PC-9 (cell line): ENCODE results near the gene MSMO1. TPM values are rescaled to one million over a fixed set of nuclear protein-coding genes. Genes with fewer than 3 reads are reported as not detected.

Experiments used
- BruUV-seq: library from RNA; stranded (reverse); fragments of 400-500 nt; replicated peaks from 2 replicates; lab custom pipeline; 2021; lab: Mats Ljungman, UMichigan
- CTCF ChIA-PET: fragments of 300-600 bp; sonication (Branson Sonifier 250); formaldehyde crosslinking; loops from one replicate; lab custom pipeline; 2022; ENCODE audit warnings: antibody characterized with exemption; lab: Charles Lee
- POLR2A ChIA-PET: fragments of 300-600 bp; sonication (Branson Sonifier 250); formaldehyde crosslinking; loops from one replicate; lab custom pipeline; 2022; ENCODE audit warnings: antibody characterized with exemption; ENCODE audit not compliant: unreplicated experiment; lab: Charles Lee
- DNase-seq, 2 experiments: peaks; one replicate each; pipeline versions ENCODE4 v3.0.0 to v3.0.0-alpha.2; 2015 to 2022; ENCODE audit warnings: mixed read lengths in 1 of 2
- H2AFZ ChIP-seq: fragments of 200-600 bp; sonication (generic); 2 replicates; pipeline ENCODE4 v1.8.1; 2017; ENCODE audit warnings: antibody characterized with exemption
- H3F3A ChIP-seq: fragments of 200-600 bp; sonication (generic); 2 replicates; pipeline ENCODE4 v1.8.1; 2017; ENCODE audit warnings: antibody characterized with exemption, mild to moderate bottlenecking, low read depth; ENCODE audit not compliant: insufficient read depth
- H3K27ac ChIP-seq: fragments of 200-600 bp; sonication (generic); 2 replicates; pipeline ENCODE4 v1.6.1; 2016; ENCODE audit warnings: mixed run types
- H3K27me3 ChIP-seq: fragments of 200-600 bp; sonication (generic); 2 replicates; pipeline ENCODE4 v1.6.1; 2016; ENCODE audit warnings: low read depth, mixed run types; ENCODE audit not compliant: insufficient read depth
- H3K36me3 ChIP-seq: fragments of 200-600 bp; sonication (generic); 2 replicates; pipeline ENCODE4 v1.6.1; 2016; ENCODE audit warnings: low read depth, mixed run types
- H3K4me1 ChIP-seq: fragments of 200-600 bp; sonication (generic); replicated peaks from 2 replicates; pipeline ENCODE4 v1.6.1; 2016; ENCODE audit warnings: mixed run types; ENCODE audit not compliant: insufficient read depth
- H3K4me2 ChIP-seq: fragments of 200-600 bp; sonication (generic); 2 replicates; pipeline ENCODE4 v1.6.1; 2017; ENCODE audit warnings: mixed run types
- H3K4me3 ChIP-seq: fragments of 200-600 bp; sonication (generic); 2 replicates; pipeline ENCODE4 v1.6.1; 2016; ENCODE audit warnings: mixed run types
- H3K79me2 ChIP-seq: fragments of 200-600 bp; sonication (generic); 2 replicates; pipeline ENCODE4 v1.6.1; 2017; ENCODE audit warnings: low read depth, mixed run types
- H3K9me2 ChIP-seq: fragments of 200-600 bp; sonication (generic); 2 replicates; pipeline ENCODE4 v1.8.1; 2017; ENCODE audit warnings: mild to moderate bottlenecking; ENCODE audit not compliant: insufficient read depth
- H3K9me3 ChIP-seq: fragments of 200-600 bp; sonication (generic); 2 replicates; pipeline ENCODE4 v1.8.1; 2016; ENCODE audit warnings: low read depth; ENCODE audit not compliant: insufficient read depth
- H4K20me1 ChIP-seq: fragments of 200-600 bp; sonication (generic); 2 replicates; pipeline ENCODE4 v1.8.1; 2017; ENCODE audit not compliant: insufficient read depth
- EZH2 ChIP-seq: fragments of 200-600 bp; sonication (generic); IDR thresholded peaks from 2 replicates; pipeline ENCODE4 v1.8.0; 2017; ENCODE audit warnings: antibody characterized with exemption, low read depth
- intact Hi-C: fragments of 100-400 bp; cut with micrococcal nuclease; formaldehyde crosslinking; loops from one replicate; pipeline ENCODE4 v1.10.0; 2022; ENCODE audit not compliant: unreplicated experiment
- total RNA-seq: library from RNA; stranded (reverse); gene quantifications from 2 replicates; pipeline ENCODE4 v1.2.3, GENCODE V29; 2021
- TF ChIP-seq, protein P1 (sequence below): fragments of 200-600 bp; sonication (generic); conservative IDR thresholded peaks from 2 replicates; pipeline ENCODE4 v1.6.1; 2017; ENCODE audit warnings: mixed run types, antibody characterized with exemption, mild to moderate bottlenecking, moderate library complexity

The MSMO1 gene
- total RNA-seq, 1 experiment from 2014 or later: 117 TPM

DNA sequence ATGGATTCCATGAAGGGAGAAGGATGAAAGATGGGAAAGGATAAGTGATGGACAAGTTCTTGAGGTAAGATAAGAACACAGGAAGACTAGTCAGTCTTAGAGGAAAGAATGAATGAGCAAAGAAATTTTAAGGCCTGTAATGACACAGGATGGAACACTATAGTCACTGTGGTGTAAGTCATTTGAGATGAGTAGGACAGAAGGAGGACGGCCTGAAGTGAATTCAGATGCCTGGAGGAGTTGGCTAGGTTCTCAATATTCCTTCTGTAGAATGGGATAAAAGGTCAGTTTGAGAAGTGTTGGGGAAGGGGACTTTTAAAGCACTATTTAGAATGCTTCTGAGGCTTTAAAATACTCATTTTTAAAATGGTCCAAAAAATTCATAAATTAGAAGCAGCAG lies 3.9 kb downstream of the MSMO1 start:
- no TSS peak for BruUV-seq
- peaks cover 47% of the 10 kb centered on the region for H4K20me1 ChIP-seq

DNA sequence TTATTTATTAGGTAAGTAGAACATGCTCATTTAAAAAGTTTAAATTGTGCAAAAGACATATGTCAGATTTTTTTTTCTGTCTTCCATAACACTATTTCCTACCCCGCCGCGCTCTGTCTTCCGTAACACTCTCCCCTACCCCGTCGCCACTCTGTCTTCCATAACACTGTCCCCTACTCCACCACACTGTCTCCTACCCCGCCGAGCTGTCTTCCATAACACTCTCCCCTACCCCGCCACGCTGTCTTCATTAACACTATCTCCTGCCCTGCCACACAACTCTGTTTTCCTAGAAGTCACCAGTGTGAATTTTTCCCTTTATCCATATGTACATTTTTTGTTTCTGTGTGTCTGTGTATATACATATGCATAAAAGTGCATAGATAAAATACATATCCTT lies 4.4 kb downstream of the MSMO1 start:
- Histone ChIP-seq H2AFZ (no peak overlapping the region), H3K4me3 (peak overlapping the region; percentile 24; the same call in 1 of the 2 replicates), H3K9me2 (no peaks in the 10 kb centered on the region), H3K27me3 (no peaks in the 10 kb centered on the region), H3K4me2 (peak overlapping the region; percentile 98; the same call in 1 of the 2 replicates), H4K20me1 (peaks cover 47% of the 10 kb centered on the region), H3F3A (peaks cover 3% of the 10 kb centered on the region; the same call in 1 of the 2 replicates), H3K4me1 (peaks cover 32% of the 10 kb centered on the region), H3K9me3 (no peaks in the 10 kb centered on the region), H3K36me3 (peaks cover 19% of the 10 kb centered on the region; the same call in 1 of the 2 replicates), H3K79me2 (peaks cover 81% of the 10 kb centered on the region), H3K27ac (no peak overlapping the region)
- intact Hi-C loops: no loop called here
- BruUV-seq: no TSS peak
- ChIA-PET POLR2A (interaction anchor here (0.6 kb wide), 1 partner anchor 30 kb away, joined by 3 read pairs; no protein-coding TSS in a partner anchor), CTCF (no interaction called here)
- no peak for DNase-seq
- TF ChIP-seq, protein P1, sequence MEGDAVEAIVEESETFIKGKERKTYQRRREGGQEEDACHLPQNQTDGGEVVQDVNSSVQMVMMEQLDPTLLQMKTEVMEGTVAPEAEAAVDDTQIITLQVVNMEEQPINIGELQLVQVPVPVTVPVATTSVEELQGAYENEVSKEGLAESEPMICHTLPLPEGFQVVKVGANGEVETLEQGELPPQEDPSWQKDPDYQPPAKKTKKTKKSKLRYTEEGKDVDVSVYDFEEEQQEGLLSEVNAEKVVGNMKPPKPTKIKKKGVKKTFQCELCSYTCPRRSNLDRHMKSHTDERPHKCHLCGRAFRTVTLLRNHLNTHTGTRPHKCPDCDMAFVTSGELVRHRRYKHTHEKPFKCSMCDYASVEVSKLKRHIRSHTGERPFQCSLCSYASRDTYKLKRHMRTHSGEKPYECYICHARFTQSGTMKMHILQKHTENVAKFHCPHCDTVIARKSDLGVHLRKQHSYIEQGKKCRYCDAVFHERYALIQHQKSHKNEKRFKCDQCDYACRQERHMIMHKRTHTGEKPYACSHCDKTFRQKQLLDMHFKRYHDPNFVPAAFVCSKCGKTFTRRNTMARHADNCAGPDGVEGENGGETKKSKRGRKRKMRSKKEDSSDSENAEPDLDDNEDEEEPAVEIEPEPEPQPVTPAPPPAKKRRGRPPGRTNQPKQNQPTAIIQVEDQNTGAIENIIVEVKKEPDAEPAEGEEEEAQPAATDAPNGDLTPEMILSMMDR: no peak
- TF ChIP-seq EZH2: no peak

More for the DNA sequence above, 3.9 kb downstream of the MSMO1 start:
- TF ChIP-seq, protein P1: no peak
- no peak for TF ChIP-seq EZH2
- H3K4me2 ChIP-seq: peak overlapping the region; percentile 98
- H3K4me3 ChIP-seq: peak overlapping the region; percentile 16; the same call in 1 of the 2 replicates
- H3K36me3 ChIP-seq: peaks cover 19% of the 10 kb centered on the region; the same call in 1 of the 2 replicates
- H3F3A ChIP-seq: peaks cover 6% of the 10 kb centered on the region
- H3K9me3 ChIP-seq: no peaks in the 10 kb centered on the region
- intact Hi-C loops: no loop called here
- ChIA-PET POLR2A (interaction anchor here (0.6 kb wide), 1 partner anchor 30 kb away, joined by 3 read pairs; no protein-coding TSS in a partner anchor), CTCF (interaction anchor here (0.6 kb wide), 1 partner anchor 205 kb away, joined by 3 read pairs; no protein-coding TSS in a partner anchor)
- no peaks in the 10 kb centered on the region for H3K9me2 ChIP-seq
- peaks cover 34% of the 10 kb centered on the region for H3K4me1 ChIP-seq
- H2AFZ ChIP-seq: no peak overlapping the region
- no peaks in the 10 kb centered on the region for H3K27me3 ChIP-seq
- H3K79me2 ChIP-seq: peaks cover 80% of the 10 kb centered on the region
- no peak for DNase-seq
- H3K27ac ChIP-seq: no peak overlapping the region

DNA sequence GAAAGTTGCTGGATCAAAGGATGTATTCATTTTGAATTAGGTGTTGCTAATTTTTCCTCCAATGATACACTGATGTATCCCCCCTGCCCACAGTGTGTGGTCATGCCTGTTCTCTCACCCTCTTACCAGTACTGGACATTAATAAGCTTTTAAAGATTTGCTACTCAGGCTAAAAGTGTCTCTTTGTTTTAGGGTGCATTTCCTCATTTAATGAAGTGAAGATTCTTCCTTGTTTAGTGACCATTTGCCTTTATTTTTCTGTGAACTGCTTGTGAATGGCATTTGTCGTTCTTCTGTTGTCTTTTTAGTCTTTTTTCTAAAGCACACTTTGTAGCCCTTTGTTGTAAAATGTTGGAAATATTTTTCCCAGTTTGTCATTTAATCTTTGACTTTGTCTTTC lies 5.0 kb downstream of the MSMO1 start:
- H3K79me2 ChIP-seq: peaks cover 86% of the 10 kb centered on the region
- TF ChIP-seq EZH2: no peak
- TF ChIP-seq, protein P1: no peak
- ChIA-PET CTCF (no interaction called here), POLR2A (interaction anchor here (0.8 kb wide), 1 partner anchor 47 kb away, joined by 10 read pairs; no protein-coding TSS in a partner anchor)
- H3F3A ChIP-seq: peaks cover 3% of the 10 kb centered on the region; the same call in 1 of the 2 replicates
- peaks cover 32% of the 10 kb centered on the region for H3K4me1 ChIP-seq
- DNase-seq: no peak
- intact Hi-C loops: no loop called here
- H3K9me2 ChIP-seq: no peaks in the 10 kb centered on the region
- 0 out of 2 replicates have a peak overlapping the region, but pooled peaks have one; percentile 24 for H3K4me3 ChIP-seq
- no peaks in the 10 kb centered on the region for H3K9me3 ChIP-seq
- no peak overlapping the region for H3K27ac ChIP-seq
- peak overlapping the region; percentile 98; the same call in 1 of the 2 replicates for H3K4me2 ChIP-seq
- H2AFZ ChIP-seq: no peak overlapping the region
- peaks cover 19% of the 10 kb centered on the region; the same call in 1 of the 2 replicates for H3K36me3 ChIP-seq
- H4K20me1 ChIP-seq: peaks cover 47% of the 10 kb centered on the region
- BruUV-seq: no TSS peak
- H3K27me3 ChIP-seq: no peaks in the 10 kb centered on the region
